Upper lobe of right lung (tissue), 1 donor: ENCODE data around the gene NAGK. TPM values are rescaled to one million over a fixed set of nuclear protein-coding genes. Genes with fewer than 3 reads are reported as not detected.
"Not testable (repeated sequence)": the region's sequence is repeated elsewhere in the genome, so short reads cannot be mapped to it uniquely, and the experiment has no call there.

Experiments used
- ATAC-seq: fragments of 200-7000 bp; cut with Tn5 transposase; one replicate; pipeline ENCODE4 v1.9.1; 2020; ENCODE audit warnings: mild to moderate bottlenecking, moderate library complexity
- DNase-seq: peaks from one replicate; pipeline ENCODE4 v3.0.0-alpha.2; 2020
- H3K27ac ChIP-seq: fragments of 200-600 bp; one replicate; pipeline ENCODE4 v1.8.0; 2022
- H3K27me3 ChIP-seq: fragments of 200-600 bp; one replicate; pipeline ENCODE4 v1.8.0; 2022; ENCODE audit warnings: mild to moderate bottlenecking
- H3K36me3 ChIP-seq: fragments of 200-600 bp; one replicate; pipeline ENCODE4 v1.8.0; 2022
- H3K4me1 ChIP-seq: fragments of 200-600 bp; one replicate; pipeline ENCODE4 v1.8.0; 2022
- H3K4me3 ChIP-seq: fragments of 200-600 bp; one replicate; pipeline ENCODE4 v1.8.0; 2022; ENCODE audit warnings: mild to moderate bottlenecking
- H3K9me3 ChIP-seq: fragments of 200-600 bp; one replicate; pipeline ENCODE4 v1.8.0; 2022
- CTCF ChIP-seq: fragments of 200-600 bp; IDR thresholded peaks from one replicate; pipeline ENCODE4 v1.8.0; 2022; ENCODE audit warnings: antibody characterized with exemption
- intact Hi-C: fragments of 100-400 bp; cut with DNase I; formaldehyde crosslinking; loops from one replicate; pipeline ENCODE4 v1.11.0; 2022
- total RNA-seq: library from RNA; stranded (reverse); fragmentation: NEBNext Ultra II Directional; extraction: Animal tissue kit (Norgen Biotek cat#: 25700); gene quantifications from one replicate; pipeline ENCODE4 v1.2.1, GENCODE V29; 2021
- donor health status: DM: no; HTN: yes; CAD: no; lungs with severe emphysema.

NAGK gene
- total RNA-seq, 1 donor from 2014 or later: 126 TPM

GRCh38 chr2:71089475-71089874, 21.0 kb downstream of the NAGK start:
- H3K4me1 ChIP-seq, H3K27ac ChIP-seq, DNase-seq, intact Hi-C loops, H3K27me3 ChIP-seq, H3K9me3 ChIP-seq, ATAC-seq, H3K36me3 ChIP-seq, H3K4me3 ChIP-seq: not testable (repeated sequence)

GRCh38 chr2:71091808-71092207, 23.4 kb downstream of the NAGK start:
- H3K27ac ChIP-seq, H3K4me3 ChIP-seq, ATAC-seq, intact Hi-C loops, H3K9me3 ChIP-seq, H3K36me3 ChIP-seq, DNase-seq, H3K27me3 ChIP-seq, H3K4me1 ChIP-seq: not testable (repeated sequence)

- H3K9me3 ChIP-seq, H3K4me1 ChIP-seq, H3K27me3 ChIP-seq, H3K36me3 ChIP-seq, H3K27ac ChIP-seq, DNase-seq, H3K4me3 ChIP-seq, intact Hi-C loops, ATAC-seq: not testable (repeated sequence)
These were observed 24.2 kb downstream of the NAGK start for GRCh38 chr2:71092491-71093260.

GRCh38 chr2:71100195-71100964, 31.9 kb downstream of the NAGK start:
- H3K9me3 ChIP-seq: no peaks in the 10 kb centered on the region
- H3K4me1 ChIP-seq: no peaks in the 10 kb centered on the region
- peak; percentile 81 for TF ChIP-seq CTCF
- peak; percentile 96 for ATAC-seq
- no peaks in the 10 kb centered on the region for H3K36me3 ChIP-seq
- H3K27me3 ChIP-seq: peaks cover 7% of the 10 kb centered on the region
- intact Hi-C loops: no loop called here
- H3K27ac ChIP-seq: no peak overlapping the region
- peak; percentile 71 for DNase-seq
- no peak overlapping the region for H3K4me3 ChIP-seq

GRCh38 chr2:71101656-71102055, 33.2 kb downstream of the NAGK start:
- H3K9me3 ChIP-seq: no peaks in the 10 kb centered on the region
- H3K4me3 ChIP-seq: no peak overlapping the region
- peaks cover 7% of the 10 kb centered on the region for H3K27me3 ChIP-seq
- DNase-seq (no peak), ATAC-seq (no peak)
- H3K36me3 ChIP-seq: no peaks in the 10 kb centered on the region
- no peak overlapping the region for H3K27ac ChIP-seq
- intact Hi-C loops: no loop called here
- TF ChIP-seq CTCF: no peak
- no peaks in the 10 kb centered on the region for H3K4me1 ChIP-seq

- no peak for DNase-seq
These were observed 34.7 kb downstream of the NAGK start for GRCh38 chr2:71102981-71103681.

More at GRCh38 chr2:71102981-71103681, 34.7 kb downstream of the NAGK start:
- ATAC-seq: no peak
- no peaks in the 10 kb centered on the region for H3K9me3 ChIP-seq
- no peak overlapping the region for H3K4me3 ChIP-seq
- intact Hi-C loops: no loop called here
- no peak for TF ChIP-seq CTCF
- peaks cover 8% of the 10 kb centered on the region for H3K36me3 ChIP-seq
- no peak overlapping the region for H3K27ac ChIP-seq
- no peaks in the 10 kb centered on the region for H3K4me1 ChIP-seq
- H3K27me3 ChIP-seq: peaks cover under 1% of the 10 kb centered on the region
